ENCODE measurements around the gene RPL22. TPM values are rescaled to one million over a fixed set of nuclear protein-coding genes. Genes with fewer than 3 reads are reported as not detected.

Gene RPL22
- total RNA-seq, 4 donors from 2014 or later: 56.5 to 170 (median 106) TPM

DNA sequence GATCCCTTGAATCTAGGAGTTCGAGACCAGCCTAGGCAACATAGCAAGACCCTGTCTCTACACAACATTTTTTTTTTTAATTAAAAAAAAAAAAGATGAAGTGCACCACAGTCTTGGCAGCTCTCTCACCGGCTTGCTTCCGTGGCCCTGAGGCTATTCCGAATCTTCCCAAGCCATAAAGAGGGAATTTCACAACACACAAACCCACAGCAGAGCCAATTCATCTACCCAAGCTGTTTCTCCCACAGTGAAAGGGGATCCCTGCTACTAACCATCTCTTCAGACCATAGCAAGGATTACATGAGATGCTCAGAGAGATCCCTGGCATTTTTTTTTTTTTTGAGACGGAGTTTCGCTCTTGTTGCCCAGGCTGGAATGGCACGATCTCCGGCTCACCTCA, 10.9 kb downstream of the RPL22 start:
- Histone ChIP-seq H3K9me3 (no peaks in the 10 kb centered on the region), H3K4me1 (peaks cover 0 to 4% (median 0%) of the 10 kb centered on the region in 4 donors), H3K36me3 (peaks cover 0 to 52% (median 22%) of the 10 kb centered on the region in 4 donors), H3K27me3 (no peaks in the 10 kb centered on the region), H3K4me3 (no peak overlapping the region), H3K27ac (no peak overlapping the region)
- TF ChIP-seq, protein P1, sequence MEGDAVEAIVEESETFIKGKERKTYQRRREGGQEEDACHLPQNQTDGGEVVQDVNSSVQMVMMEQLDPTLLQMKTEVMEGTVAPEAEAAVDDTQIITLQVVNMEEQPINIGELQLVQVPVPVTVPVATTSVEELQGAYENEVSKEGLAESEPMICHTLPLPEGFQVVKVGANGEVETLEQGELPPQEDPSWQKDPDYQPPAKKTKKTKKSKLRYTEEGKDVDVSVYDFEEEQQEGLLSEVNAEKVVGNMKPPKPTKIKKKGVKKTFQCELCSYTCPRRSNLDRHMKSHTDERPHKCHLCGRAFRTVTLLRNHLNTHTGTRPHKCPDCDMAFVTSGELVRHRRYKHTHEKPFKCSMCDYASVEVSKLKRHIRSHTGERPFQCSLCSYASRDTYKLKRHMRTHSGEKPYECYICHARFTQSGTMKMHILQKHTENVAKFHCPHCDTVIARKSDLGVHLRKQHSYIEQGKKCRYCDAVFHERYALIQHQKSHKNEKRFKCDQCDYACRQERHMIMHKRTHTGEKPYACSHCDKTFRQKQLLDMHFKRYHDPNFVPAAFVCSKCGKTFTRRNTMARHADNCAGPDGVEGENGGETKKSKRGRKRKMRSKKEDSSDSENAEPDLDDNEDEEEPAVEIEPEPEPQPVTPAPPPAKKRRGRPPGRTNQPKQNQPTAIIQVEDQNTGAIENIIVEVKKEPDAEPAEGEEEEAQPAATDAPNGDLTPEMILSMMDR (IDR thresholded peaks at IDR 0.05): no peak
- no peak for TF ChIP-seq POLR2AphosphoS5 (IDR thresholded peaks at IDR 0.05)
- no peak for DNase-seq
- in situ Hi-C loops (cut with MboI; ENCODE audit: low pct_ligation_motif_present in 1 of 4, low pct_unique_long_range_greater_than_20kb in 1 of 4, low sequenced_read_pairs in 3 of 4): no loop called here
- WGBS, 2 donors (ENCODE audit: low coverage in 1 of 2): 90 to 91% methylated on average over 4 to 8 of the region's 8 CpGs
- intact Hi-C loops (cut with DNase I; ENCODE audit: low total_unique reads): no loop called here

DNA sequence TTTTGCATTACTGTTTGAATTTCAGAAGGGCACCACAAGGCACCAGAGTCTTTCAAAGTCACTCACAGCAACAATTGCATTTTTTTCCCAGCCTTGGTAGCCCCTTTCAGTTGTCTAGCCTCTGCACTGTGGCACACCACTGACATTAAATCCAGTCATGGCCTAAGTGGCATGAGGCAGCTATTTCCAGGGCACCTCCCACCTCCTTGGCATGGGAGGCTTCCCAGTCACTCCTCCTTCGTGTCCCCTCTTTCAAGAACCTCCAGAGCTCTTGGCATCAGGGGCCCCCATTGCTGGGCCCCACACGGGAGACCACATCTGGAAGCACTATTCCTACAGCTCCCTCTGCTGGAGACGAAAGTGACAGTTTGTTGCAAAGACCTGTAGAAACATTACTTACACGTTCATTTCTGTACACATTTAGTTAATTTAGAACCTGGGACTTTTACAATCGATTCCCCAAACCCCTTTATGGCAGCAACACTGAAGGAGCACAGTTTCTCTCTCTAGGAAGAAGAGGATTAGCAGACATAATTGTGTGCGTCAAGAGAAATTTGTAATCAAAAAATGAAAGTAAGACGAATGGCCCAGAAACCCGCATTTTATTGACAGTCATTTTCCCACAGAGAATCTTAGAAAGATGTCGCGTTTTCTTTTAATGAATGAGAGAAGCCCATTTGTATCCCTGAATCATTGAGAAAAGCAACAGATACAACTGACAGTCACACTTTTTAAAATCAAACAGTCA, 13.6 kb downstream of the RPL22 start:
- WGBS, 2 donors (ENCODE audit: low coverage in 1 of 2): 64 to 81% methylated on average over 6 to 10 of the region's 10 CpGs
- in situ Hi-C loops (cut with MboI; ENCODE audit: low pct_ligation_motif_present in 1 of 4, low pct_unique_long_range_greater_than_20kb in 1 of 4, low sequenced_read_pairs in 3 of 4): no loop called here
- Histone ChIP-seq H3K9me3 (no peaks in the 10 kb centered on the region), H3K27ac (no peak overlapping the region), H3K4me1 (peaks cover 0 to 7% (median 3%) of the 10 kb centered on the region in 4 donors), H3K4me3 (no peak overlapping the region), H3K36me3 (peaks cover 0 to 30% (median 11%) of the 10 kb centered on the region in 4 donors), H3K27me3 (peaks cover 15% of the 10 kb centered on the region)
- intact Hi-C loops (cut with DNase I; ENCODE audit: low total_unique reads): no loop called here
- DNase-seq: no peak
- no peak for TF ChIP-seq POLR2A (IDR thresholded peaks at IDR 0.05)
- no peak for TF ChIP-seq POLR2AphosphoS5 (IDR thresholded peaks at IDR 0.05)
- TF ChIP-seq, protein P1 (IDR thresholded peaks at IDR 0.05): peak; percentile 13 to 40 (median 24)
- no peak for TF ChIP-seq EP300 (IDR thresholded peaks at IDR 0.05; ENCODE audit: low read depth)

DNA sequence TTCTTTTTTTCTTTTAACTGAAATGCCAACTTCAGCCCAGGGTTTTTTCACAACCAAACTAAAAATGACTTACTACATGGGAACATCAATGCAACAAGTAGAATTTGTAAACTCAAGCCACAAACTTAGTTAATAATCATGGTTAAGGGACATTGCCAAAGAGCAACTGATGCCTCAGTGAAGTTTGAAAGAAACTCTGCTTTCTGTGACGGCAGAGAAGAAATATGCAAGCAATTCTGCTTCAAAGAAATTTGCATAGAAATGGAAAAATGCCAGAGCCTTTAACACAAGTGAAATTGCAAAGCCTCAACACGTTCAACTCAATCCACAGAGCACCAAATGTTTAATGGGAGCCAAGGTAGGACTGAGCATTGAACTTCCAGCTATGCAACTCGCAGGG, 14.2 kb downstream of the RPL22 start:
- H3K27ac ChIP-seq: no peak overlapping the region
- peaks cover 0 to 24% (median 8%) of the 10 kb centered on the region in 4 donors for H3K36me3 ChIP-seq
- H3K9me3 ChIP-seq: no peaks in the 10 kb centered on the region
- TF ChIP-seq, protein P1 (IDR thresholded peaks at IDR 0.05): no peak
- TF ChIP-seq EP300 (IDR thresholded peaks at IDR 0.05; ENCODE audit: low read depth) (no peak), POLR2A (IDR thresholded peaks at IDR 0.05) (no peak), POLR2AphosphoS5 (IDR thresholded peaks at IDR 0.05) (no peak)
- peaks cover 22% of the 10 kb centered on the region for H3K27me3 ChIP-seq
- H3K4me1 ChIP-seq: peaks cover 0 to 14% (median 5%) of the 10 kb centered on the region in 4 donors
- no peak for DNase-seq
- intact Hi-C loops (cut with DNase I; ENCODE audit: low total_unique reads) (no loop called here), in situ Hi-C loops (cut with MboI; ENCODE audit: low pct_ligation_motif_present in 1 of 4, low pct_unique_long_range_greater_than_20kb in 1 of 4, low sequenced_read_pairs in 3 of 4) (no loop called here)
- H3K4me3 ChIP-seq: no peak overlapping the region
- 56 to 79% methylated on average over 1 to 3 of the region's 3 CpGs for WGBS, 2 donors (ENCODE audit: low coverage in 1 of 2)

DNA sequence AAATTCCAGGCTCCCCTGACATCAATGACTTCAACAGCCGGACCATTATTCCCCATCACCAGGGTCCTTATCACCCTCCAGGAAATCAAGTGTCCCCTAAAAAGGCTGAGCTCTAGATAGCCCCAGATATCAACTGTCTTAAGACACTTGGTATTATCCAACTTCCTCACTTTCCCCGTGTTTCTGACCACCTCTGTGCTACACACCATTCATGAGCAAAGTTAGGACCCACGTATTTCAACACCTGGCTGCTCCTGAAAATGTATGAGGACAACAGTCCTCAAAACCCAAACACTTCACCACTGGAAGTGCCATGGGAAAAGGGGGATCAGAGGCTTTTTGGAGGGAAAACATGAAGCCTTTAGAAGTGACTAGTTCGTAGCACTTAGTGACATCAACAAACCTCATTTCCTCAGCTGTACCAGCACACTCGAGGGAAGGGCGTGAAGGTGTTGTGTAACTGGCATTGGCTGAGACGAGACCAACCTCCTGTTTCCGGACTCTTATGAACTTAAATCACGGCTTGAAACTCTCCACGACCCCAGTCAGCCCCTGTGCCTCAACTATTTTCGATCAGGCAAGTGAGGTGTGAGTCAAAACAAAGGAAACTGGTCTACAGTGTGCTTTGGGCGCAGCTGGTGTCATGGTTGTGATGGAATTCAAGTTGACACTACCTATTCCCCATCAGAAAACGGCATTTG, 15.2 kb downstream of the RPL22 start:
- intact Hi-C loops (cut with DNase I; ENCODE audit: low total_unique reads) (no loop called here), in situ Hi-C loops (cut with MboI; ENCODE audit: low pct_ligation_motif_present in 1 of 4, low pct_unique_long_range_greater_than_20kb in 1 of 4, low sequenced_read_pairs in 3 of 4) (no loop called here)
- peaks cover 28% of the 10 kb centered on the region for H3K27me3 ChIP-seq
- H3K9me3 ChIP-seq: no peaks in the 10 kb centered on the region
- H3K36me3 ChIP-seq: peaks cover 0 to 16% (median 3%) of the 10 kb centered on the region in 4 donors
- DNase-seq: no peak
- TF ChIP-seq, protein P1 (IDR thresholded peaks at IDR 0.05): no peak
- TF ChIP-seq EP300 (IDR thresholded peaks at IDR 0.05; ENCODE audit: low read depth): no peak
- no peak for TF ChIP-seq POLR2AphosphoS5 (IDR thresholded peaks at IDR 0.05)
- no peak for TF ChIP-seq POLR2A (IDR thresholded peaks at IDR 0.05)
- H3K4me1 ChIP-seq: peaks cover under 1 to 19% (median 8%) of the 10 kb centered on the region in 4 donors
- H3K27ac ChIP-seq: no peak overlapping the region
- no peak overlapping the region for H3K4me3 ChIP-seq
- WGBS, 2 donors (ENCODE audit: low coverage in 1 of 2): 78 to 82% methylated on average over 3 to 13 of the region's 13 CpGs

All from transverse colon (tissue), 4 donors.